ENCODE measurements around the gene ALS2CL.

GRCh38 chr3:46709157-46709654, 15.7 kb upstream of the ALS2CL start:
- no peak for TF ChIP-seq CTCF (IDR thresholded peaks at IDR 0.05; ENCODE audit: extremely low read depth in 1 of 2, insufficient read depth in 1 of 2, low read depth in 1 of 2, low read length in 2 of 2)
- no peak for TF ChIP-seq EZH2 (IDR thresholded peaks at IDR 0.05; ENCODE audit: borderline replicate concordance, low read depth, low read length, severe bottlenecking)
- TF ChIP-seq POLR2A (IDR thresholded peaks at IDR 0.05; ENCODE audit: low read depth, low read length): no peak
- no peak for TF ChIP-seq JUN (IDR thresholded peaks at IDR 0.05; ENCODE audit: borderline replicate concordance, insufficient read depth, insufficient read length, low read depth)
- TF ChIP-seq POLR2AphosphoS5 (IDR thresholded peaks at IDR 0.05; ENCODE audit: insufficient read depth, low read depth, low read length): no peak
- TF ChIP-seq GATA2 (IDR thresholded peaks at IDR 0.05; ENCODE audit: insufficient read depth, insufficient read length, low read depth, low read length): no peak
- no peak for TF ChIP-seq MAX (IDR thresholded peaks at IDR 0.05; ENCODE audit: insufficient read depth, insufficient read length)
- no peak for TF ChIP-seq MYC (IDR thresholded peaks at IDR 0.05; ENCODE audit: low read depth, low read length)
- TF ChIP-seq FOS (IDR thresholded peaks at IDR 0.05; ENCODE audit: borderline replicate concordance, insufficient read depth, low read length): no peak

Measured in endothelial cell of umbilical vein (primary cell).